Mucosa of descending colon (tissue), 3 donors: Measurements from ENCODE around the gene SAFB. TPM values are rescaled to one million over a fixed set of nuclear protein-coding genes. Genes with fewer than 3 reads are reported as not detected.

Source experiments
- ATAC-seq: fragments of 200-7000 bp; cut with Tn5 transposase; one replicate; pipeline ENCODE4 v1.9.1; 2020; ENCODE audit warnings: mild to moderate bottlenecking, moderate library complexity
- DNase-seq, 3 donors: peaks; one replicate each; pipeline ENCODE4 v3.0.0-alpha.2; 2020
- H3K36me3 ChIP-seq: fragments of 200-600 bp; one replicate; pipeline ENCODE4 v1.8.0; 2021; ENCODE audit warnings: low read depth, mild to moderate bottlenecking
- H3K4me1 ChIP-seq: fragments of 200-600 bp; one replicate; pipeline ENCODE4 v1.8.0; 2021; ENCODE audit warnings: low read depth, mild to moderate bottlenecking
- H3K4me3 ChIP-seq: fragments of 200-600 bp; one replicate; pipeline ENCODE4 v1.8.0; 2021; ENCODE audit warnings: mild to moderate bottlenecking
- H3K9me3 ChIP-seq: fragments of 200-600 bp; one replicate; pipeline ENCODE4 v1.8.0; 2021; ENCODE audit warnings: mild to moderate bottlenecking
- CTCF ChIP-seq: fragments of 200-600 bp; IDR thresholded peaks from one replicate; pipeline ENCODE4 v1.8.0; 2022; ENCODE audit warnings: antibody characterized with exemption, mild to moderate bottlenecking
- intact Hi-C, 2 donors: fragments of 100-400 bp; cut with DNase I in 1 of 2; cut with micrococcal nuclease in 1 of 2; formaldehyde crosslinking; loops; one replicate each; pipeline versions ENCODE4 v1.11.0 to v1.11.1; 2022; cut with DNase I, micrococcal nuclease
- total RNA-seq, 3 donors: library from RNA; stranded (reverse); fragmentation: NEBNext Ultra II Directional in 2 of 3; extraction: Animal tissue kit (Norgen Biotek cat#: 25700) in 2 of 3; gene quantifications; one replicate each; pipeline versions ENCODE4 v1.2.1 to v1.2.4, GENCODE V29; 2021 to 2023
- donor health status: DM: no; HTN: no; CAD: no; lungs with moderate emphysema.
- donor health status: DM: no; HTN: no; CAD: no.
- donor health status: DM: no; HTN: yes; CAD: no.

The SAFB gene
- total RNA-seq, 3 donors from 2014 or later = 78.8 to 115 (median 83.3) TPM

GRCh38 chr19:5588441-5588840 lies 34.4 kb upstream of the SAFB start:
- Histone ChIP-seq H3K4me3 (no peak overlapping the region), H3K36me3 (peaks cover 14% of the 10 kb centered on the region), H3K4me1 (no peaks in the 10 kb centered on the region), H3K9me3 (no peaks in the 10 kb centered on the region)
- intact Hi-C loops = no loop called here
- no peak for TF ChIP-seq CTCF
- DNase-seq = peak in 1 of 3 donors; percentile 11
- no peak for ATAC-seq

- peak in 1 of 3 donors; percentile 26 for DNase-seq
- peaks cover 21% of the 10 kb centered on the region for H3K36me3 ChIP-seq
- no peaks in the 10 kb centered on the region for H3K4me1 ChIP-seq
- ATAC-seq = no peak
- TF ChIP-seq CTCF = no peak
- H3K9me3 ChIP-seq = no peaks in the 10 kb centered on the region
- no peak overlapping the region for H3K4me3 ChIP-seq
- intact Hi-C loops = no loop called here
Measured at GRCh38 chr19:5588906-5589676, 33.8 kb upstream of the SAFB start.

- Histone ChIP-seq H3K4me1 (no peaks in the 10 kb centered on the region), H3K36me3 (peaks cover 28% of the 10 kb centered on the region), H3K4me3 (no peak overlapping the region), H3K9me3 (no peaks in the 10 kb centered on the region)
- TF ChIP-seq CTCF = no peak
- ATAC-seq (no peak), DNase-seq (peak in 1 of 3 donors; percentile 21)
- intact Hi-C loops = no loop called here
Measured at GRCh38 chr19:5590151-5590864, 32.6 kb upstream of the SAFB start.

- TF ChIP-seq CTCF = no peak
- Histone ChIP-seq H3K4me3 (no peak overlapping the region), H3K9me3 (no peaks in the 10 kb centered on the region), H3K36me3 (peaks cover 28% of the 10 kb centered on the region), H3K4me1 (no peaks in the 10 kb centered on the region)
- intact Hi-C loops = no loop called here
- DNase-seq (peak in 1 of 3 donors; percentile 8), ATAC-seq (no peak)
Measured at GRCh38 chr19:5590865-5591154, 32.1 kb upstream of the SAFB start.

- Histone ChIP-seq H3K4me3 (no peak overlapping the region), H3K36me3 (peaks cover 28% of the 10 kb centered on the region), H3K9me3 (no peaks in the 10 kb centered on the region), H3K4me1 (no peaks in the 10 kb centered on the region)
- ATAC-seq = no peak
- no peak for TF ChIP-seq CTCF
- peak in 1 of 3 donors; percentile 17 for DNase-seq
- intact Hi-C loops = no loop called here
Measured at GRCh38 chr19:5591476-5591875, 31.4 kb upstream of the SAFB start.
